Measurements from ENCODE around the gene EHD2. TPM values are rescaled to one million over a fixed set of nuclear protein-coding genes. Genes with fewer than 3 reads are reported as not detected.
"Not testable (repeated sequence)": the region's sequence is repeated elsewhere in the genome, so short reads cannot be mapped to it uniquely, and the experiment has no call there.

EHD2 gene
- total RNA-seq, 1 experiment from 2014 or later = 13.3 TPM

- intact Hi-C loops (cut with micrococcal nuclease; ENCODE audit: unreplicated experiment) = loop anchor here (1.0 kb wide), 1 partner anchor 29 kb away; the partner anchor contains the start of gene EHD2
- BruUV-seq (replicated peaks) = no TSS peak
- POLR2A ChIA-PET = interaction anchor here (0.6 kb wide), 1 partner anchor 35 kb away, joined by 3 read pairs; no protein-coding TSS in a partner anchor
- H3K4me3 ChIP-seq (ENCODE audit: low read depth, low read length) = no peak overlapping the region
- no peaks in the 10 kb centered on the region for H3K9me3 ChIP-seq
- no peak for TF ChIP-seq CTCF (IDR thresholded peaks at IDR 0.05; ENCODE audit: insufficient read depth in 1 of 2, low read depth in 1 of 2, low read length in 1 of 2, severe bottlenecking in 1 of 2, unreplicated experiment in 1 of 2)
- Mint-ChIP-seq H3K27me3 (ENCODE audit: insufficient read depth, unreplicated experiment) (no peaks in the 10 kb centered on the region), H3K36me3 (ENCODE audit: insufficient read depth, unreplicated experiment) (peaks cover 24% of the 10 kb centered on the region), H3K4me1 (ENCODE audit: low read depth, unreplicated experiment) (no peaks in the 10 kb centered on the region), H3K4me3 (ENCODE audit: unreplicated experiment) (peak overlapping the region; percentile 92), H3K9me3 (ENCODE audit: unreplicated experiment) (no peaks in the 10 kb centered on the region), H3K27ac (ENCODE audit: unreplicated experiment) (peak overlapping the region; percentile 77)
- CTCF ChIA-PET = interaction anchor here (0.6 to 3.8 kb wide), 4 partner anchors 8 to 30 kb away, joined by 4 to 43 read pairs (median 5); partner anchors contain the start of gene EHD2
- peaks cover 4% of the 10 kb centered on the region; the same call in 1 of the 2 replicates for H3K4me1 ChIP-seq
- peaks cover 2% of the 10 kb centered on the region; the same call in 1 of the 2 replicates for H3K36me3 ChIP-seq (ENCODE audit: control insufficient read depth, insufficient read depth, low read length)
- no peak for DNase-seq
- no peaks in the 10 kb centered on the region for H3K27me3 ChIP-seq (replicated peaks; ENCODE audit: control insufficient read depth, insufficient read depth, low read length)
Measured at GRCh38 chr19:47742634-47743033, 29.4 kb downstream of the EHD2 start.

GRCh38 chr19:47745010-47745901, 32.0 kb downstream of the EHD2 start, which contains the start of gene NOP53:
TSS of gene NOP53 (plus strand) at chr19:47745546. CDS start at chr19:47745560, 14 bp downstream.
- TSS peak; percentile 84 for BruUV-seq (replicated peaks)
- CTCF ChIA-PET = interaction anchor here (1.0 to 3.8 kb wide), 2 partner anchors 33 to 308 kb away, joined by 5 to 43 read pairs; partner anchors contain the start of gene EHD2

DNA sequence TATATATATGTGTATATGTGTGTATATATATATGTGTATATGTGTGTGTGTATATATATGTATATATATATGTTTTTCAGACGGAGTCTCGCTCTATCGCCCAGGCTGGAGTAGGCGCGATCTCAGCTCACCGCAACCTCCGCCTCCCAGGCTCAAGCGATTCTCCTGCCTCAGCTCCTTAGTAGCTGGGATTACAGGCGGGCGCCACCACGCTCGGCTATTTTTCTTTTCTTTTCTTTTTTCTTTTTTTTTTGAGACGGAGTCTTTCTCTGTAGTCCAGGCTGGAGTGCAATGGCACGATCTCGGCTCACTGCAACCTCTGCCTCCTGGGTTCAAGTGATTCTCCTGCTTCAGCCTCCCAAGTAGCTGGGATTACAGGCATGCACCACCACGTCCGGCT, 32.9 kb downstream of the EHD2 start:
- BruUV-seq (replicated peaks) = TSS peak; percentile 77
- not testable (repeated sequence) for H3K4me1 ChIP-seq
- peak overlapping the region; percentile 99 for H3K27ac Mint-ChIP-seq (ENCODE audit: unreplicated experiment)

More at GRCh38 chr19:47745010-47745901, 32.0 kb downstream of the EHD2 start, which contains the start of gene NOP53:
- peak within 1 kb of the TSS; percentile 69 for H3K4me3 ChIP-seq (ENCODE audit: low read depth, low read length)
- no peaks in the 10 kb centered on the region for H3K27me3 ChIP-seq (replicated peaks; ENCODE audit: control insufficient read depth, insufficient read depth, low read length)
- POLR2A ChIA-PET = interaction anchor here (0.6 to 1.2 kb wide), 2 partner anchors 9 to 21 kb away, joined by 3 to 5 read pairs; no protein-coding TSS in a partner anchor
- Mint-ChIP-seq H3K27ac (ENCODE audit: unreplicated experiment) (peak within 1 kb of the TSS; percentile 99), H3K9me3 (ENCODE audit: unreplicated experiment) (no peaks in the 10 kb centered on the region), H3K4me3 (ENCODE audit: unreplicated experiment) (peak within 1 kb of the TSS; percentile 92), H3K4me1 (ENCODE audit: low read depth, unreplicated experiment) (peaks cover 5% of the 10 kb centered on the region), H3K27me3 (ENCODE audit: insufficient read depth, unreplicated experiment) (no peaks in the 10 kb centered on the region), H3K36me3 (ENCODE audit: insufficient read depth, unreplicated experiment) (peaks cover 45% of the 10 kb centered on the region)
- H3K36me3 ChIP-seq (ENCODE audit: control insufficient read depth, insufficient read depth, low read length) = peaks cover 4% of the 10 kb centered on the region; the same call in 1 of the 2 replicates
- H3K4me1 ChIP-seq = peaks cover 4% of the 10 kb centered on the region; the same call in 1 of the 2 replicates
- intact Hi-C loops (cut with micrococcal nuclease; ENCODE audit: unreplicated experiment) = loop anchor here (1.0 kb wide), 2 partner anchors 16 to 44 kb away; no protein-coding TSS in a partner anchor
- no peak for TF ChIP-seq CTCF (IDR thresholded peaks at IDR 0.05; ENCODE audit: insufficient read depth in 1 of 2, low read depth in 1 of 2, low read length in 1 of 2, severe bottlenecking in 1 of 2, unreplicated experiment in 1 of 2)
- DNase-seq = peak; percentile 97
- H3K9me3 ChIP-seq = no peaks in the 10 kb centered on the region

More for the DNA sequence above, 32.9 kb downstream of the EHD2 start:
- peak overlapping the region; percentile 69 for H3K4me3 ChIP-seq (ENCODE audit: low read depth, low read length)
- POLR2A ChIA-PET = interaction anchor here (0.6 kb wide), 1 partner anchor 9 kb away, joined by 3 read pairs; no protein-coding TSS in a partner anchor
- H3K9me3 ChIP-seq; DNase-seq; H3K9me3 Mint-ChIP-seq (ENCODE audit: unreplicated experiment); H3K4me1 Mint-ChIP-seq (ENCODE audit: low read depth, unreplicated experiment); H3K27me3 Mint-ChIP-seq (ENCODE audit: insufficient read depth, unreplicated experiment); H3K36me3 ChIP-seq (ENCODE audit: control insufficient read depth, insufficient read depth, low read length); intact Hi-C loops (cut with micrococcal nuclease; ENCODE audit: unreplicated experiment); H3K27me3 ChIP-seq (replicated peaks; ENCODE audit: control insufficient read depth, insufficient read depth, low read length): not testable (repeated sequence)
- peak overlapping the region; percentile 92 for H3K4me3 Mint-ChIP-seq (ENCODE audit: unreplicated experiment)
- H3K36me3 Mint-ChIP-seq (ENCODE audit: insufficient read depth, unreplicated experiment) = peaks cover 53% of the 10 kb centered on the region
- CTCF ChIA-PET = interaction anchor here (3.8 kb wide), 1 partner anchor 34 kb away, joined by 43 read pairs; the partner anchor contains the start of gene EHD2
